HUES48 (cell line): ENCODE results near the gene IFRD2.
"Not testable (repeated sequence)": the region's sequence is repeated elsewhere in the genome, so short reads cannot be mapped to it uniquely, and the experiment has no call there.

Experiments
- H3K27ac ChIP-seq: one replicate; pipeline ENCODE4 v1.7.0; 2013; ENCODE audit warnings: low read depth, low read length, inconsistent platforms
- H3K27me3 ChIP-seq: 2 replicates; pipeline ENCODE4 v1.6.1; 2013; ENCODE audit warnings: mild to moderate bottlenecking, low read length; ENCODE audit not compliant: control insufficient read depth, insufficient read depth
- H3K36me3 ChIP-seq: 2 replicates; pipeline ENCODE4 v1.6.1; 2013; ENCODE audit warnings: low read length; ENCODE audit not compliant: control insufficient read depth, insufficient read depth
- H3K4me1 ChIP-seq: 2 replicates; pipeline ENCODE4 v1.6.1; 2013; ENCODE audit warnings: mild to moderate bottlenecking, low read length; ENCODE audit not compliant: control insufficient read depth, insufficient read depth
- H3K4me3 ChIP-seq: 2 replicates; pipeline ENCODE4 v1.5.1; 2013; ENCODE audit warnings: mild to moderate bottlenecking, low read depth, low read length
- H3K9ac ChIP-seq: 2 replicates; pipeline ENCODE4 v1.6.1; 2013; ENCODE audit warnings: mild to moderate bottlenecking, low read depth, low read length, moderate library complexity
- H3K9me3 ChIP-seq: 2 replicates; pipeline ENCODE4 v1.6.1; 2013; ENCODE audit warnings: low read length; ENCODE audit not compliant: control insufficient read depth, insufficient read depth

IFRD2 gene

DNA sequence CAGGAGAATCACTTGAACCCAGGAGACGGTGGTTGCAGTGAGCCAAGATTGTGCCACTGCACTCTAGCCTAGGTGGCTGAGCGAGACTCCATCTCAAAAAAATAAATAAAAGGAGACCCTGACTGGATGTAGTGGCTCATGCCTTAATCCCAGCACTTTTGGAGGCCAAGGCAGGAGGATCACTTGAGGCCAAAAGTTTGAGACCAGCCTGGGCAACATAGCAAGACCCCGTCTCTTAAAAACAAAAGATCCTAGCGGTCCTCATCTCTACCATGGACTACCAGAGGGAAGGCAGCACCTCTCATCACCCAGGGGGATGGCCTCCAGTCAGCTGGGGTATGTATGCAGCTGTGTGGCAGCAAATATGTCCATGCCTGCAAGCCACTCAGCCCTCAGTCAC, 30.0 kb downstream of the IFRD2 start:
- Histone ChIP-seq H3K4me1 (peaks cover 42% of the 10 kb centered on the region), H3K36me3 (peaks cover 11% of the 10 kb centered on the region)
- not testable (repeated sequence) for H3K4me3 ChIP-seq, H3K9me3 ChIP-seq, H3K9ac ChIP-seq, H3K27ac ChIP-seq, H3K27me3 ChIP-seq

DNA sequence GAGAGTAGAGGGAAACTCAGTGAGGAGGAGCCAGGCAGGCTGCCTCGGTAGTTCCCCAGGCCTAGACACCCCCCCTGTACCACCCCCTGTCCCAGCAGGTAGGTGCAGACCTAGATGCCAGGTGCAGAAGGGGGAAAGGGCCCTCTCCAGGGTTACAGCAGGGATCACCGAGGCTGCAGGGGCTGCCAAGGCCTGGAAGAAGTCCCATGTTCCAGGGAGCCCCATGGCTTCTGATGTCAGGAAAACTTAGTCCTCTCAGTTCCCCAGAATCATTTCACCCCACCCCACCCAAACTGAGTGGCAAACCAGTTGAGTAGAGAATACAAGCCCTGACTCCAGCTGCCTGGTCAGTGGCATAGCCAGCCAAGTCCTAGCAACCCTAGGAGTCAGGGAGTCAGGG, 30.7 kb downstream of the IFRD2 start:
- H3K36me3 ChIP-seq, result peaks cover 18% of the 10 kb centered on the region
- no peaks in the 10 kb centered on the region for H3K27me3 ChIP-seq
- no peak overlapping the region for H3K4me3 ChIP-seq
- peak overlapping the region; percentile 95 for H3K27ac ChIP-seq
- no peaks in the 10 kb centered on the region for H3K9me3 ChIP-seq
- peaks cover 35% of the 10 kb centered on the region for H3K4me1 ChIP-seq
- H3K9ac ChIP-seq, result no peak overlapping the region

DNA sequence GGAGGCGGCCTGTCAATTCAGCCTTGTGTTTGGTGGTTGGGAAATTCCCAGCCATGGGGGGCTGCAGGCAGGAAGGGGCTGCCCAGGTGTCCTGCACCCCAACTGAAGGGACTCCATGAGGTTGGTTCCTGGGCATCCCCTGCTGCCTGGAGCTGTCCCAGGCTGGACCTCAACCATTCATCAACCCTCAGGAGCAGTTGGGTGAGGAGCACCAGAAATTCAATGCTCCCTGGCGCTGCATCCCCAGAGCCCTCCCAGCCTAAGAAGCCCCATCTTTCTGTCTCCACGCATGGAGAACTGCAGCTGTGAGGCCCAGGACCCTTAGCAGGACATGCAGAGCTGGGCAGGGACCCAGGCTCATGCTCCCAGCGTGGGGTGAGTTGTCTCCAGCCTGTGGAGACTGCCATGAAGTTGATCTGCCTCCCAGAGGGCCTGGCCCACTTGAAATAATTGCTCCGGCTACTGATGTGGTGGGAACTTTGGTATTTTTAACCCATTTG, 31.2 kb downstream of the IFRD2 start:
- Histone ChIP-seq H3K36me3 (peaks cover 23% of the 10 kb centered on the region), H3K4me1 (peaks cover 31% of the 10 kb centered on the region), H3K27ac (peak overlapping the region; percentile 95), H3K4me3 (peak overlapping the region; percentile 54; the same call in 1 of the 2 replicates), H3K9ac (0 out of 2 replicates have a peak overlapping the region, but pooled peaks have one; percentile 77), H3K9me3 (no peaks in the 10 kb centered on the region), H3K27me3 (no peaks in the 10 kb centered on the region)

DNA sequence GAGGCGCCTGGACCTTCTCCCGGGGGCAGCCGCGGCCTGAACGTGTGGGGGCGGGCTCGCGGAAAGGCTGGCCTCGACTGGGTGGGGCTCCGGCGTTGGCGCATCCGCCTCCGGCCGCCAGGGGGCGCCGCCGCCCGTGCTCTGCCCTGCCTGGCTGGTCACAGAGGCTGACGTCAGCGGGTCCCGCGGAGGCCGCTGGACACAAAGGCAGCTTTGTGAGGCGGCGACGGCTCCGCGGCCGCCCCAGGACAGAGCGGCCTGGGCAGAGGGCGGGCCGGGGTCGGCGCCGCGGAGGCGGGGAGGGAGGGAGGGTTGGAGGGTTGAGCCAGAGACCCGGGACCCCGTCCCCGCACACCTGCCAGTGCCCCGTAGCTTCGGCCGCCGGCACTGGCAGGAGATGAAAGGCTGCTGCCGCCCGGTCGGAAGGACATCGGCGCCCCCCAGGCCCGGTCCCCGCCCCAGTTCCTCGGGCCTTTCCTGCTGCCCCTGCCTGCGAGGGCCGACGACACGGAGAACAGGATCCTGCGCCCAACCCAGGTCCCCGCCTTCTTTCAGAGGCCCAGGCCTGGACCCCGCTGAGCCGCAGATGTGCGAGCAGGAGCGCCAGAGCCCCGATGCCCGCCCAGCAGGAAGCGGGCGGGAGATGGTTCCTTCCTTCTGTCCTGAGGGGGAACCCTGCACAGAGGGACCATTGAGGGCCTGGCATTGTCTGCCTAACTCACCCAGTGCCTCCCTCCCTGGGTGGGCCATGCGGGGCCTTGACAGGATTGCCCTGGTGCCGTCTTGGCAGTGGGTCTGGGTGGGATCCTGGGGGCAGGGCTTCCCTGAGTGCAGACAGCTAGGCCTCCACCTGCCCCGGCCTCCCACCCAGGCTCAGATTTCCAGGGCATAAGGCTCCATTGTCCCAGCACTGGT, 31.9 kb downstream of the IFRD2 start:
- Histone ChIP-seq H3K4me1 (peaks cover 29% of the 10 kb centered on the region), H3K9ac (peak overlapping the region; percentile 77), H3K36me3 (peaks cover 27% of the 10 kb centered on the region), H3K27ac (peak overlapping the region; percentile 95), H3K27me3 (no peaks in the 10 kb centered on the region), H3K4me3 (peak overlapping the region; percentile 54), H3K9me3 (no peaks in the 10 kb centered on the region)

DNA sequence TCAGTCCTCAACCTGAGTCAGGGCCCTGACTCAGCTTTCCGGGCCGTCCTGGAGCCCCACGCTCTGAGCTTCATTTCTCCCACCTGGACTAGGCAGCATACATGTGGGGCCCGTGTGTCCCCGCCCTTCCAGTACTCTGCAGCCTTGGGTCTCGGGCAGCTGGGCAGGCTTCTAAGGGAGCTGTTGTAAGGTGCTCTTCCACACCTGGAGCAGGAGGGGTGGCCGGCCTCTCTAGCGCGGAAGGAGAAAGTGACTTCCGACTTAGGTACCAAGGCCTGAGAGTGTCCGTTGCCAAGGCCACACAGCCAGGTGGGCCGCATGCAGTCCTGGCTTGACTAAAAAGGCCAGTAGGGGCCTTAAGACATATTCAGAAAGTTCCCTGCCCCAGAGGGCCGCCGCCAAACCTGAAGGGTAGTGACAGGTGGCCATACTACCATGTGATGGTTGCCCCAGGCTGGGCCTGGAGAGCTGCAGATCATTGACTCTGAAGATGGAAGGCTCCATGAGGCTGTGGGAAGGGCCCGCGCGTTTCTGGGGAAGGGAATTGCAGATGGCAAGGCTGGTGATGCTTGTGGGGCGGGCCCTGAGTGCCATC, 32.7 kb downstream of the IFRD2 start:
- Histone ChIP-seq H3K9ac (no peak overlapping the region), H3K4me3 (no peak overlapping the region), H3K27me3 (no peaks in the 10 kb centered on the region), H3K4me1 (peaks cover 25% of the 10 kb centered on the region), H3K9me3 (no peaks in the 10 kb centered on the region), H3K36me3 (peaks cover 33% of the 10 kb centered on the region), H3K27ac (peak overlapping the region; percentile 69)

DNA sequence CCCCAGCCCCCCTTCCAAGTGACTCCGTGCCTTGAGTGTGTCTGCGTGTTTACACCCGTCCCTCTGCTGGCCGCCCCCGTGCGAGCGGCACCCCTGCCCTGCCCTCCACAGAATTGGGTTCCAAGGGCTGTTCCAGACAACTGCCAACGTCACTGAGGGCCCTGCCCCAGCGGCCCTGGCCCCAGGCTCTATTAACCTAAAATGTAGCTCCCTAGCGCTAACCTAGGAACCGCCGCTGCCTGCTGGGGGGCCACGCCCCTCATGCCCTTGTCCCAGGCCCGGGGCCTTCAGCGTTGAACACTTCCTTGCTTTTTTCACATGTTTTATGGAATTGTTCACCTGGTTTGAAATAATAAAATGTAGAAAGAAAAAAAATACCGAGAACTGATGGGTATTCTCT, 33.2 kb downstream of the IFRD2 start:
- Histone ChIP-seq H3K36me3 (peaks cover 38% of the 10 kb centered on the region), H3K27ac (peak overlapping the region; percentile 69), H3K4me3 (no peak overlapping the region), H3K9me3 (no peaks in the 10 kb centered on the region), H3K4me1 (peaks cover 20% of the 10 kb centered on the region), H3K27me3 (no peaks in the 10 kb centered on the region), H3K9ac (no peak overlapping the region)

DNA sequence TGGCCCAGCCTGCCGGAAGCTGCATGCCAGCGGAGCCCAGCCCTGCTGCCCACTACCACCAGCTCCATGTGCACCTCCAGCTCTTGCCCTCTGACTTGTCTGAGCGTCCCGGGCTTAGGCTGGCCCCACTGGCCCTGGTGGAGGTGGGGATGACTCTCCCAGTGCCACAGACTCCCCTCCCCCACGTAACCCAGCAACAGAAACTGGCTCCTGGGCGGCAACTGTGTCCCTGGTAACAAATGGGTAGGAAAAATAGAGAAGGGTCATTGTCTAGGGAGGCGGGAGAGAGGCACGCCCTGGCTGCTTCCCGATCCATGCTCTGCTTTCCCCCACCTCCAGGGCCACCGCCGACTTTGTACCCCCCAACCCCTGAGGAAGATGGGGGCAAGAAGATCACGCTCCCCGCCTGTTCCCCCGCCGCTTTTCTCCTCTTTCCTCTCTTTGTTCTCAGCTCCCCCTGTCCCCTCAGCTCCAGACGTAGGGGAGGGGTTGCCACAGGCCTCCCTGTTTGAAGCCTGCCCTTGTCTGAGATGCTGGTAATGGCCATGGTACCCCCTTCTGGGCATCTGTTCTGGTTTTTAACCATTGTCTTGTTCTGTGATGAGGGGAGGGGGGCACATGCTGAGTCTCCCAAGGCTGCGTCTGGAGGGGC, 34.1 kb downstream of the IFRD2 start:
- Histone ChIP-seq H3K4me1 (peaks cover 15% of the 10 kb centered on the region), H3K27ac (no peak overlapping the region), H3K36me3 (peaks cover 43% of the 10 kb centered on the region), H3K27me3 (no peaks in the 10 kb centered on the region), H3K9me3 (no peaks in the 10 kb centered on the region), H3K9ac (no peak overlapping the region), H3K4me3 (no peak overlapping the region)

DNA sequence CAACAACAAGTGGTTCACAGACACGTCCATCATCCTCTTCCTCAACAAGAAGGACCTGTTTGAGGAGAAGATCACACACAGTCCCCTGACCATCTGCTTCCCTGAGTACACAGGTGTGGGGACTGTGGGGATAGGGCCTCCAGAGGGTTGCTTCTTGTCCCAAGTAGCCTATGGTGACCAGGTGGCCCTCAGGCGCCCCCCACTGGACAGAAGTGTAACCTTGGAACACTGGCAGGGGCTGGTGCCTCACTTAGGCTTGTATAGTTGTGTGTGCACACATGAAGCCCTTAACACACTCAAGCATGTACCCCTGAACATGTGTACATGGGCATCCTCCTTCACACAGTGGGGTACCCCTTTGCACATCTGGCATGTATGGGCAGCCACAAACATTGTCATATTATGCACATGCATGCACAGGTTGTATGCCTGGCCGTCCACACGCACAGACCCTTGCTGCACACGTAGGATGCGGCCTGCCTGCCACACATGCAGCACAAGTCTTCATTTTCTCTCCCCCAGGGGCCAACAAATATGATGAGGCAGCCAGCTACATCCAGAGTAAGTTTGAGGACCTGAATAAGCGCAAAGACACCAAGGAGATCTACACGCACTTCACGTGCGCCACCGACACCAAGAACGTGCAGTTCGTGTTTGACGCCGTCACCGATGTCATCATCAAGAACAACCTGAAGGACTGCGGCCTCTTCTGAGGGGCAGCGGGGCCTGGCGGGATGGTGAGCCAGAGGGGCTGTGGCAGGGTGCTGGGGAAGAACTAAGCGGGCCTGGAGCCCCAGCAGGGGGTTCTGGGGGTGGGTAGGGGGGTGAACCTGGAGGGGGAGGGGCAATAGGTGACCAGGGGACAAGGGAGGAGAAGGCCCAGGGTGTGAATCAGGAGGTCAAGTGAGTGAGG, 35.0 kb downstream of the IFRD2 start:
- no peak overlapping the region for H3K27ac ChIP-seq
- H3K4me3 ChIP-seq, result no peak overlapping the region
- H3K36me3 ChIP-seq, result peaks cover 52% of the 10 kb centered on the region

DNA sequence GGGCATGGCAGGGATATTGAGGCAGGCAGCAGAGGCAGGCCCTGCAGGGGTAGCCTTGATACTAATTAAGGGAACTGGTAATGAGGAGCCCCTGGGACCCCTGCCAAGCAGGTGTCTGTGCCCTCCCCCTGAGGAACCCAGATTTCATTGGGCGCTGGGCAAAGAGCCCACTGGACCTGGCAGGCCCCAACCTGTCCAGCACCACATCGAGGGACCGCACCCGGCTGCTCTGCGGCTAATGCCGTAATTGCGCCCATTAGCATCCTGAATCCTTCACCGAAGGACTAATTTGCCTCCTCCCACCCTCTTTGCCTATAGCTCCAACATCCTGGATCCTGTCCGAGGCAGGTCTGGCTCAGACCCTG, 37.0 kb downstream of the IFRD2 start:
- H3K4me3 ChIP-seq, result no peak overlapping the region
- H3K9ac ChIP-seq, result no peak overlapping the region
- H3K27me3 ChIP-seq, result no peaks in the 10 kb centered on the region
- H3K36me3 ChIP-seq, result peaks cover 64% of the 10 kb centered on the region
- peak overlapping the region; percentile 70 for H3K27ac ChIP-seq
- no peaks in the 10 kb centered on the region for H3K9me3 ChIP-seq
- H3K4me1 ChIP-seq, result peaks cover 4% of the 10 kb centered on the region; the same call in 1 of the 2 replicates

More for the DNA sequence above, 35.0 kb downstream of the IFRD2 start:
- no peaks in the 10 kb centered on the region for H3K27me3 ChIP-seq
- no peaks in the 10 kb centered on the region for H3K9me3 ChIP-seq
- H3K4me1 ChIP-seq, result peaks cover 15% of the 10 kb centered on the region
- no peak overlapping the region for H3K9ac ChIP-seq

DNA sequence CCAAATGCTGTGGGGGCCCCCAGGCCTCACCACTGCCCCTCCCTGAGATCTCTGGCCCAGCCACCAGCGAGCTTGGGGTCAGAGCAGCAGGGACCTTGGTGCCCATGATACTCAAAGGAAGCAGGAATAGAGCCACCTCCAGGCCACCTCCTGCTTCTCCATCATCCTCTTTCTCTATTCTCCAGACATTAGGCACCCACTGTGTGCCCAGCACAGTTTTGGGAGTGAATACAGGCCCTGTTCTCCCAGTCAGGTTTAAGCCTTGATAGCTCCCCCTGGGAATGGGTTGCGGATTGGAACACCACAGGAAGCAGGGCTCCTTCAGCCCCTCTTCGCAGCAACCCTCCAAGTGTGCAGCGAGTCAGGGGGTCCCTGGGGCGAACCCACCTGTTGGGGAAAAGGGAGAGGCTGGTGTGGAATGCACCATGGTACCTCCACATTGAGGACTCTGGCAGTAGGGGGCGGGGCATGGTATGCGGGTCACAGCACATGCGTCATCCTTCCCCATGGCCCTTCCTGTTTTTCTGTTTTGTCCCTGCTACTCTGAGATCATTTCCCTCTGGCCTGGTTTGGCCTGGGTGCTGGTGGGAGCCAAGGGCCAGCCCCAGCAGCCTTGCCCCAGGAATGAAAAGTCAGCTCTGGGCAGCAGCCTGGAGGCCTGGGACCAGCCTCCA, 37.5 kb downstream of the IFRD2 start:
- Histone ChIP-seq H3K27me3 (no peaks in the 10 kb centered on the region), H3K9ac (no peak overlapping the region), H3K9me3 (no peaks in the 10 kb centered on the region), H3K4me3 (no peak overlapping the region), H3K4me1 (peaks cover 3% of the 10 kb centered on the region; the same call in 1 of the 2 replicates), H3K27ac (peak overlapping the region; percentile 70), H3K36me3 (peaks cover 64% of the 10 kb centered on the region)
